ENCODE results near the gene ANHX.
"Not testable (repeated sequence)": the region's sequence is repeated elsewhere in the genome, so short reads cannot be mapped to it uniquely, and the experiment has no call there.

The ANHX gene

GRCh38 chr12:133235401-133236112, at the start of gene ANHX:
TSS of gene ANHX (minus strand) at chr12:133235877. CDS start at chr12:133234356, 1,521 bp downstream.
- DNase-seq (ENCODE audit: low read depth) = no peak

GRCh38 chr12:133264668-133265067, 29.0 kb upstream of the ANHX start:
- not testable (repeated sequence) for DNase-seq (ENCODE audit: low read depth)

GRCh38 chr12:133264173-133264572, 28.5 kb upstream of the ANHX start:
- no peak for DNase-seq (ENCODE audit: low read depth)

DNA sequence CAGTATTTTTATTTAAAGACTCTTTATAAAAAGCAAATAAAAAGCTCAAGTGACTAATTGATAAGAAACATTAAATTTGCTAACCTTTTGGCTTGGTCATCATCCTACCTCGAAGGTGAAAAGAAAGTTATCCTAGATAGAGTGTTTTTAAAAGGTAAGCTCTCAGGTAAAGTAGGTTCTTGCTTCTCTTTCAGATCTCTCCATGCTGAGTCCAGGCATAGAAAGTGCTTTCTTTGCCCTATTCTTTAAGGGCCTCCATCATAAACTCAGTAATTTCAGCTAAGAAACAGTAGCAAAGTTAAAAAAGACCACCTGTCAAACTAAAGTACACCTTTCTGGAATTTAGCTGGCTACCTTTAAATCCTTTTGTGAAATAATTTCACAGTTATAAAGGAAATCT, 20.6 kb upstream of the ANHX start:
- DNase-seq (ENCODE audit: low read depth) = no peak

GRCh38 chr12:133255833-133256232, 20.2 kb upstream of the ANHX start:
- DNase-seq (ENCODE audit: low read depth) = not testable (repeated sequence)

DNA sequence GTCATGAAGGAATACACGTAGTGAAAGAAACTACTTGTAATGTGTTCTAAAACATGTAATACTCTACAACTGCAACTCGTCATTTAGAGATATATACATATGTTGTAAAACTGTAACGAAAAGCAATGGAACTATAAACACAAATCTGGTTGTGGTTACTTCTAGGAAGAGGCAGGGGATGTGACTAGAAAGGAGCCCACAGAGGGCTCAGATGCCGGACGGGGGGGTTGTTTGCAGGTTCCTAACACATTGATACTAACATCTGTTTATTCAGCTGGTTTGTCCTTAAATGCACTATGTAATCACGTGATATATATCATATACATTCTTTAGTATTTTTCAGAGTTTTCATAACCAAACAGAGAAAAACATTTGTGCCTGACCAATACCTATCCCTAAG, 16.1 kb upstream of the ANHX start:
- DNase-seq (ENCODE audit: low read depth) = no peak

- no peak for DNase-seq (ENCODE audit: low read depth)
Measured at GRCh38 chr12:133236556-133236955, 879 bp upstream of the ANHX start.

- no peak for DNase-seq (ENCODE audit: low read depth)
Measured at GRCh38 chr12:133236144-133236543, 467 bp upstream of the ANHX start.

DNA sequence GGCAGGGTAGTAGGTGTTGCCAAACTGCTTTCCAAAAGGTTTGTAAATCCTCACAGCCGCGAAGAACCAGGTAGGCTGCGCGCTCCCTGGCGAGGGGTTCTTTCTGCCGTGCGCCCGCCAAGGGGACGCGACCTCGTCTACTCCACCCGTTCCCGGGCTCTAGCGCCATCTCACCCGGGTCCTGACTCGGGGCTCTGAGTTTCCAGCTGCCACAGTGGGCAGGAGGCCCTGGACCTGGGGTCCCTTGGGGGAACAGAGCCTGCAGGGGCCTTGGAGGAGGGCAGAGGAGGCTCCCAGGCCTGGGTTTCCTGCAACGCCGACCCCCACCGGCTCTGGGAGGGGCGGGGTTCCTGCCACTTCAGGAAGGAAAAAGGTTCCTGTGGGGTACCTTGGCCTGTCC, 706 bp downstream of the ANHX start:
- no peak for DNase-seq (ENCODE audit: low read depth)

DNA sequence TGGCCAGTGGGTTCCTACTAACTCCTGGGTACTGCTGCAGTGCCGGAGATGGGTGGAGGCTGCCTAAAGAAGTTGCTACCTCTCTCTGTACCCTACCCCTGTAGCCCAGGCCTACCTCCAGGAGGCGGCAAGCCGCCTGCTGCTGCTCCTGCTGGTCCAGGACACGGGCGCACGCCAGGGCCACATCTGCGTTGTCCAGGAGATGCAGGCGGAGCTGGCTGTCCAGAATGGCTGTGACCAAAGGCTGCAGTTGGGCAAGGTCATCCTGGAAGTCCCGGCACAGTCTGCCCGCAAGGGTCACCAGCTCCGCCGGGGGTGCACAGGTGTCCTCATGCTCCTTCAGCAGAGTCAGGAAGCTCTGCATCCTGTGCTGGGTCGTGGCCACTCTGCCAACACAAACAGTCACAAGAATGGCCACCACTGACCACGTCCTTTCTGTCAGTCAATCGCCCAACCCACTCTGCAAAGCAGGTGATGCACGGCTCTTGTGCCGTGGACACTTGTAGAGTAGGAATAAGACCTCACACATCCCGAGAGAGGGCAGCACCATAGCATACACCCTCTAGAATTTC, 1.6 kb downstream of the ANHX start:
- no peak for DNase-seq (ENCODE audit: low read depth)

- DNase-seq (ENCODE audit: low read depth) = no peak
Measured at GRCh38 chr12:133233006-133233405, 2.7 kb downstream of the ANHX start.

GRCh38 chr12:133231001-133231400, 4.7 kb downstream of the ANHX start:
- DNase-seq (ENCODE audit: low read depth) = no peak

- DNase-seq (ENCODE audit: low read depth) = no peak
Measured at GRCh38 chr12:133227281-133227852, 8.3 kb downstream of the ANHX start.

DNA sequence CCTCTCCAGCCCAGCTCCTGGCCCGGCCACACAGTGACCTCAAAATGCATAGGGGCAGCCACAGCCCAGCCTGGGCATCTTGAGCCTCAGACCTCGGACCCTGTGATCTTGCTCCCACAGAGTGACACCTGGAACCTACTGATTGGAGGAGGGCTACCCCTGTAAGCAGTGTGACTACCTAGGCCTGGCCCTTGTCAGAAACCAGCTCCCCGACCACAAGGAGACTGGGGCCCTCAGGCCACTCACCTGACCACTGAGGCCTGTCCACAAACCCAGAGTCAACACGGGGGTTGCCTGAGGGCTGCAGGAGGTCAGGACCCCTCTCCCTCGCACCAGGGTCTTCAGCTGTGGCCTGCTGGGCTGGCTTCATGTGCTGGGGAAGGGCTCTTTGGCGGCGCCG, 9.0 kb downstream of the ANHX start:
- DNase-seq (ENCODE audit: low read depth) = no peak

- DNase-seq (ENCODE audit: low read depth) = no peak
Measured at GRCh38 chr12:133225527-133225926, 10.2 kb downstream of the ANHX start.

GRCh38 chr12:133222211-133222610, 13.5 kb downstream of the ANHX start:
- no peak for DNase-seq (ENCODE audit: low read depth)

GRCh38 chr12:133221241-133221640, 14.4 kb downstream of the ANHX start:
- no peak for DNase-seq (ENCODE audit: low read depth)

DNA sequence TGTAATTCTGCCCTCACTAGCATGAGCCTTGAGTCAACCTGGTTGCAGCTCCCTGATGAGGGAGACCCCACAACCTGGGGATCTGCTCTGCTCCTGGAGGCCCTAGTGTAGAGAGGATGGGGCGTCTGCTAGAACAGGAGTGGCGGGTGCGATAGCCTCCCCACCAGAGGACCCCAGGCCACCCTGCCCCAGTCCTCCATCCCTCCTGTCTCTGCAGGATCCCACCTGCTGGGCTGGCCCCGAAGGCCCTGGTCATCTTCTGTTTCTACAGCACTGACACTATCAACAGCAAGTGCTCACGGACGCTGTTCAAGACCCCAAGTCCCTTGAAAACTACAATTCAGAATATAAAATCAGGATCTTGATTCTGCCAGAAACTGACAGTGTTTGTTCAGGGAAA, 15.2 kb downstream of the ANHX start:
- DNase-seq (ENCODE audit: low read depth) = no peak

DNA sequence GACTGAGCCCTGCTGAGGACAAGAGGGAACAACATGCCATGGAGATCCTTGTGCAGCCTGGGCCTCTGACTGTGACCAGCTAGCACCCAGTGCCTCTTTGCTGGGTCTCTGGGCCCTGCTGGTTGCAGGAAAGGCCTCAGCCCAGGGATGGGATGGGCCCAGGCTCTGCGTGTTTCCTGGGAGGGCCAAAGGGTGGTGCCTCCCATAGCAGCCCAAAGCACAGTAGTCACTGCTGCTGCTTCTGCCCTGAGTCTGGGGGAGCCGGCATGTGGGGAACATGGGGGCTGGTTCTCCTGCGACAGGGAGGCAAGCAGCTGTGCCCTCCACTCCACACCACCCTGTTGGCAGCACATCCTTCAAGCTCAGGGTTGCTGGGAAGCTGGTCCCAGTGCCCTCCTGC, 18.5 kb downstream of the ANHX start:
- no peak for DNase-seq (ENCODE audit: low read depth)

GRCh38 chr12:133215724-133216123, 20.0 kb downstream of the ANHX start:
- no peak for DNase-seq (ENCODE audit: low read depth)

DNA sequence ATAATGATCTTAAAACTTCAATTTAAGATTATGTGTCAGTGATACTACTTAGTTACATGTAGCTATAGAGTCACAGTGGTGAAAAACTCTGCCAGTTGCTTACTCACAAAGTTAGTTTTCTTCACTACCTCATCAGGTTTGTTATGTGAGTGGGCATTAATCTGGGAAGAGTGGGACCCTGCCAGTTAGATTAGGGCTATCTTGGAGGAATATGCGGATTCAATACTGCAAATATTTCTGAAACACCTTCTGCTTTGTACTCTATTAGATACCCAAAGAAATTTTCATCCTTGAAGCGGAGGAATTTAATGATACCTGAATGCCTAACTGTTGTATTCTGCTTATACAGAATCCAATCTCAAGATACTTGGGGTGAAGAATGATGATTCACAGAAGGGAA, 29.3 kb downstream of the ANHX start:
- no peak for DNase-seq (ENCODE audit: low read depth)

GRCh38 chr12:133204264-133204603, 31.4 kb downstream of the ANHX start:
- DNase-seq (ENCODE audit: low read depth) = no peak

DNA sequence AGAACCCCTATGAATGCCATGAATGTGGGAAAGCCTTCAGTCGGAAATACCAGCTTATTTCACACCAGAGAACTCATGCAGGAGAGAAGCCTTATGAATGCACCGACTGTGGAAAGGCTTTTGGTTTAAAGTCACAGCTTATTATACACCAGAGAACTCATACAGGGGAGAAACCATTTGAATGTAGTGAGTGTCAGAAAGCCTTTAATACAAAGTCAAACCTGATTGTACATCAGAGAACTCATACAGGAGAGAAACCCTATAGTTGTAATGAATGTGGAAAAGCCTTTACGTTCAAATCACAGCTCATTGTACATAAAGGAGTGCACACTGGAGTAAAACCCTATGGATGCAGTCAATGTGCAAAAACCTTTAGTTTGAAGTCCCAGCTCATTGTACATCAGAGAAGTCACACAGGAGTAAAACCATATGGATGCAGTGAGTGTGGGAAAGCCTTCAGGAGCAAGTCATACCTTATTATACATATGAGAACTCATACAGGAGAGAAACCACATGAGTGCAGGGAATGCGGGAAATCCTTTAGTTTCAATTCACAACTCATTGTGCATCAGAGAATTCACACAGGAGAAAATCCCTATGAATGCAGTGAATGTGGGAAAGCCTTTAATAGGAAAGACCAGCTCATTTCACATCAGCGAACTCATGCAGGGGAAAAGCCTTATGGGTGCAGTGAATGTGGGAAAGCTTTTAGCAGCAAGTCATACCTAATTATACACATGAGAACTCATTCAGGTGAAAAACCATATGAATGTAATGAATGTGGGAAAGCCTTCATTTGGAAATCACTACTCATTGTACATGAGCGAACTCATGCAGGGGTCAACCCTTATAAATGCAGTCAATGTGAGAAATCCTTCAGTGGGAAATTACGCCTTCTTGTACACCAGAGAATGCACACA, 32.1 kb downstream of the ANHX start:
- no peak for DNase-seq (ENCODE audit: low read depth)

Data from activated T-cell treated with anti-CD3 and anti-CD28 coated beads for 48 hours (primary cell).